ENCODE data around the gene GRM7.

Gene GRM7

DNA sequence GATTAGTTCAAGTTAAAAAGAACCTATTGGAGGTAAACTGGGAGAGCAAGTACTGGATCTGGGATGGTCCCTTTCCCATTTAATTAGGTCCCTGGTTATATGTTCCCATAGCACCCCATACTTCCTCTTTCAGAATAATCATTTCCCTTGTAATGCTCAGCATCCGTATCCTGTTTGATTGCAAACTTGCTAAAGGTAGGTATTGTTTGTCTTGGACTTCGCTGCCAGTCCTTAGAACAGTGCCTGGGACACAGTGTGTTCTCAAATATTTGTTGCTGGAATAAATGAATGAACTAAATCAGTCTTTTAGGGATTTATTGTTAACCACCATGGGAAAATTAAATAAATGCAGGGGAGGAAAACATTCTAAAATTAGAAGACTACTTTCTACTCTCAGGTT is 299.8 kb downstream of the GRM7 start:
- no peak for DNase-seq

- no peak for DNase-seq
These were observed 305.5 kb downstream of the GRM7 start for GRCh38 chr3:7166460-7166859.

DNA sequence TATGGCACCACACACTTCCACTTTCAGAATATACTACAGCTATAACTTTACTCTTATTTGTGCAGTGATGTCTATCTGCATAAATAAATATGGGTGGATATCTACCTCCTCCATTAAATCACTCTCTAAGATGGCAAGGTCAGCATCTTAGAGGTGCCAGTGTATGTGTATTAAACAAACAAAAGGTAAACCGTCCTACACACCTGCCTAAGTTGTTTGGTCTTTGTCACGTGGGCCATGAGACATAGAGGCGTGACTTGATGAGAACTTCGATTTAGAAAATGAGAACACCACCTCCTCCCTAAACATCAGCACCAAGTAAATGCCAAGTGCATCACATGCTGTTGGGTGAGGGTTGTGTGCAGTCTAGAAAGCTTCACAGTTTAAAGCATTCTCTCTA is 310.6 kb downstream of the GRM7 start:
- no peak for DNase-seq

- no peak for DNase-seq
These were observed 312.1 kb downstream of the GRM7 start for GRCh38 chr3:7172996-7173395.

GRCh38 chr3:7188551-7188950 is 327.6 kb downstream of the GRM7 start:
- no peak for DNase-seq

DNA sequence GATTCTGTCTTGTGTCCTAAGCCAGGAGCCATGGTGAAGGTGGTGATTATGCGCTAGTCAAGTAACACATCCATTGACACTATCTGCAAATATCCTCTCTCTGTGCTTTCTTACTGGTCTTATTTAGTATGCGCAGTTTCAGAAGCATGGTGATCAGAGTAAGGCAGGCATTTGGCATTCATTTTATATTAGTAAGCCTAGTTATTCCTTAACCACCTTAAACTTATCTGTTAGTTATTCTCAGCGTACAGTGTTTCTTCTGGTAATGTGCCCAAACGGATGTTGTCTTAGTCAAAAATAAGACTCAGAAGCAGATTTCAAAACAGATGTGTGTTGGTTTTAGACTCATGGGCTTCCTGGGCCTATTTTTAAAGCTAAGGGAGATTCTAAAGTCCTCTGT is 329.2 kb downstream of the GRM7 start:
- DNase-seq: no peak

- DNase-seq: no peak
These were observed 332.4 kb downstream of the GRM7 start for GRCh38 chr3:7193269-7193668.

DNA sequence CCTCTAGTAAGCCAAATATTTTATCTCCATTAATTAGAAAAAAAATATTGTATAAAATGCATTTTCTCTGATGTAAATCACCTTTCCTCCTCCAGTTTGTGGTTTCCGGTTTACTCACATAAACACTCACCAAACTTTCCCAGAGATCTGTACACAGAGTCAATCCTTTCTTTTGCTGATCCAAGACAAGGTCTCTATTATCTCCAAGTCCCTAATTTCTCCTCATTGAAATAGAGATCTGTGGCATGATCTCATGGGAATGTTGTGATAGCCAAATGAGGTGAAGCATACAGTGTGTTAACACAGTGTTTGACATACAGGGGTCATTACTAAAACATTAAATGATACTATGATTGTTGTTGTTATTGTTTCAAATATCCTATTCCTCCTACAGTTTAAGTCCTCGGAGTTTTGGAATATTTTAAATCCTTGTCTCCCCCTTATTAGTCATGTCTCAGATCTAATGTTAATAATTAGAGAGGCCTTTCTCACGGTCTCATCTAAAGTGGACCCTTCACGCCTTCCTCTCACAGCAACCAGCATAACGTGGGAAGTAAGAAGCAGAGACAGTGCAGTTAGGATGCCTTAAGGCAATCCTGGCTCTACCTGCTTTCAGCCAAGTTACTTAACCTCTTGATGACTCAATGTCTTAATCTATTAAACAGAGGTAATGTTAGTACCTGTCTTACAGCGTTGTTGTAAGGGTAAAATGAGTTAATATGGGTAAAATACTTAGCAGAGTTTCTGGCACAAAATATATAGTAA is 333.3 kb downstream of the GRM7 start:
- no peak for DNase-seq

GRCh38 chr3:7195934-7196333 is 335.0 kb downstream of the GRM7 start:
- DNase-seq: no peak

- DNase-seq: no peak
These were observed 340.9 kb downstream of the GRM7 start for GRCh38 chr3:7201784-7202183.

- no peak for DNase-seq
These were observed 343.3 kb downstream of the GRM7 start for GRCh38 chr3:7203969-7204847.

DNA sequence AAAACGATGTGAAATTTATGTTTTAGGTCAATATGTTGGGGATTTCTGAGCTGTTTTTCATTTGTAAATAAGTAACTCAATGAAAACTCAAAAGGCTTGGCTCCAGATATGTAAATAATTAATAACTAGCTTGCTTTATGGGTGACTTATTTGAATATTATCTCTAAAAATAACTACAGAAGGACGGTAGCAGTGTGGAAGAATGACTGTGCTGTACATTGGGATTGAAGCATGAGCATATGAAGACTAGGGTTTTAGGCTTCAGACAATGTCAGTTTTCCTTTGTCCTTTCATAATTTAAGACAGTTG is 343.9 kb downstream of the GRM7 start:
- no peak for DNase-seq

DNA sequence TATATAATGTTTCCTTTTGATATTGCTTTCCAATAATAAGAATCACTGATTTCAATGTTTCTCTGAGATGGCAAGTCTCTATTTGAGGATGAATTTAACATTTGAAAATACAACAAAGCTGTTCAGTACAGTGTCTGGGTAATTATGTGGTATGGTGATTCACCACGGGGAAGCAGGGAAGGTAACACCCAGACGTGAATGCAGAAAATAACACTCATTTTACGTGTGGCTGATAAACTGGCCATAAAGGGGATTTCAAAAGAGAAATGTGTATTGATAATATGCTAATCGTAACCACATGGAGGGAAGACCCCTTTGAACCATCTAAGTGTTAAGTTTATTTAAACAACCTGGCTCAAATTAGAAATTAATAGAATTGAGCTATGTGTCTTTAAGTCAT is 344.6 kb downstream of the GRM7 start:
- DNase-seq: no peak

DNA sequence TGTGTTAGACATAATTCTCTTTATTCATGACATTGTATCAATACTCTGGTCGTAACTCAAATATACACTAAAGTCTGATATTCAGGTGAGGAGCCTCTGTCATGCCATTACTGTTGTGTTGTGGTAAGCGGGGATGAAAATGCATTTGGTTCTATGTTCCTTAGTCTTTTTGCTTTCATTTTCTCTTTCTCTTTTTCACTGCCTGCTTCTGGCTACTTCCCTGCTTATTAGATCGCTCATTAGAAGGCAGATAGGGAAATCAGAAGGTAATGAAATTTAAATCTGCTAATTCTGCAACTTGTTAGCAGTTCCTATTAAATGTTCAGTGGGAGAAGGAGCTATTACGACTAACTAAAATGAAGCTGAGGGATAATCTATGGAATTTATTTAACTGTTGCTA is 345.0 kb downstream of the GRM7 start:
- no peak for DNase-seq

DNA sequence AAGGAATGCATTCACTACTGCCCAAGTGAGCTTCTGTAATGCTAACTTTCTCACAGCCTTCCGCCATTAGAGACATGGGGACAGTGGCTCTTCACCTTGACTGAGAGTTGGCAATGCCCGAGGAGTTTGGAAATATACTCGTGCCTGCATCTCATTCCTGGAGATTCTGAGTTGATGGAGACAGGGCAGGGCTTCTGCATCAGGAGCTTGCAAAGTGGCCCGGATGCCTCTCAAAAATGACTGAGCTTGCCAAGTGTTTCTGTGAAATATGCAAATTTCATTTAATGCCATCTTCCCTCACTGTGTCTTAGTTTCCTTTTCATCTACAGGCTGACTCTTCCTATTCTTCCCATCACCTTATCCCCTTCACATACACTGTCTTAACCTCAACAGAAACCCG is 346.2 kb downstream of the GRM7 start:
- DNase-seq: no peak

DNA sequence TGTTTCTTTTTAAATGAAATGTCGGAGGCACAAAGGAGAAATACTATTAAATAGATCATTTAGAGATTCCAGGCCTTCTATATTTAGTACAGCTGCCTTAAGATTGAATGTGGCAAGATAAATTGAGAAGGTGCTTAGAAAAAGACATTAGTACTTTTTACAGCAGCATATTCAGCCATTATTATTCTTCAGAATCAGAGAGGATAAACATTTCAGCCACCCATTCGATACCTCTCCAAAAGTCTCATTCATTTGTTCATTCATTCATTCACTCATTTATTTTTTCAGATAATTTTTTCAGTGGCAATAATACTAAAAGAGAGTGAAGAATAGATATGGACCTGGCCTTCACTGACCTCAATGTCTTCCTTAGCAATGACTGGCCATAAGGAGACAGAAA is 347.0 kb downstream of the GRM7 start:
- DNase-seq: no peak

DNA sequence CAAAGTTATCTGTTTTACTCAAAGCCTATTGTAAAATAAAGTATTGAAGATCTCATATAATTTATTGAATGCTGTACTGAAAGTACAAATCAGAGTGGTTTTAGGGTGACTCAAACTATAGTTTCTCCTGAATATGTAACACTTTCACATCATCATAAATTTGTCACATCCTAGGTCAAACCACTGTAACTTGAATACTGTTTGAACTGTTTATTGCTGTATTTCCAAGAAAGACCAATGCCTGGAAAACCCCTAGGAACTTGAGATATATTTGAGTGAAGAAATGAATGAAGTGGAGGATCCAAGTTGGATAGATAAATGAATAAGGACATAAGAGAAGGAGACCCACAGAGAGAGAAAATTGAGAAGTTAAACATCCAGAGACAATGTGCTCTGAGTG is 348.2 kb downstream of the GRM7 start:
- no peak for DNase-seq

DNA sequence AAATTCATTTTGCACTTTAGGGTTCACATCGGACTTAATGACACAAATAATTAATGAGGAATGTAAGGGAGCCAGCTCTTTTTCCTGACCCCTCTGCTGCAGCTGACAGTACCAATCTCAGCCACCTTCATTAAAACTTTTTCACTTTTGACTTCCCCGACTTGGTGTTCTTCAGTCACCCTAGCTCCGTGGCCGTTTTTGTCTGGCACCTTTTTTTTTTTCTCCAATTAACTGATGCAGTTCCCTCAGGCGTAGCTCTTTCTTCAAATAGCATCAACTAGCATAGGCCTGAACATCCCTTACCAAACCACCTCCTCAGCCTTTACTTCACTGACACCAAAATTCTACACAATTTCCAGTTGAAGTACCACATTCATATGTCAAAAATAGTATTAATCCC is 350.8 kb downstream of the GRM7 start:
- DNase-seq: no peak

GRCh38 chr3:7215706-7216105 is 354.8 kb downstream of the GRM7 start:
- DNase-seq: no peak

GRCh38 chr3:7226393-7226792 is 365.5 kb downstream of the GRM7 start:
- DNase-seq: no peak

DNA sequence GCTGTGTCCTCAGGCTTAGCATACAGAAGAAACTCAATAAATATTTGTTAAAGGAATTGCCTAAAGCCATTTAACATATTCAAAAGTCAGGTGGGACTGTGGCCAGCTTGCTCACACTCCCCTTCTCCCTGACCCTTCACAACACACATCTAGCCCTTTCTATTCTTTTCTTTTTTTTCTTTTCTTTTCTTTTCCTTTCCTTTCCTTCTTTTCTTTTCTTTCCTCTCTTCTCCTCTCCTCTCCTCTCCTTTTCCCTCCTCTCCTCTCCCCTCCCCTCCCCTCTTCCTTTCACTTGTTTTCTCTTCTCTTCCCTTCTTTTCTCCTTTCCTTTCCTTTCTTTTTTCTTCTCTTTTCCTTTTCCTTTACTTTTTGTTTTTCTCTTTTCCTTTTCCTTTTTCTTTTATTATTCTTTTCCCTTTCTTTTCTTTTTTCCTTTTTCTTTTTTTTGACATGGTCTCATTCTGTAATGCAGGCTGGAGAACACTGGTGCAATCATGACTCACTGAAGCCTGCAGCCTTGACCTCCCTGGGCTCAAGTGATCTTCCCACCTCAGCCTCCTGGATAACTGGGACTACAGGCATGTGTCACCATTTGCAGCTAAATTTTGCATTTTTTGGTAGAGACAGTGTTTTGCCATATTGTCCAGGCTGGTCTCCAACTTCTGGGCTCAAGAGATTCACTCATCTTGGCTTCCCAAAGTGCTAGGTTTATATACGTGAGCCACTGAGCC is 377.8 kb downstream of the GRM7 start:
- no peak for DNase-seq

DNA sequence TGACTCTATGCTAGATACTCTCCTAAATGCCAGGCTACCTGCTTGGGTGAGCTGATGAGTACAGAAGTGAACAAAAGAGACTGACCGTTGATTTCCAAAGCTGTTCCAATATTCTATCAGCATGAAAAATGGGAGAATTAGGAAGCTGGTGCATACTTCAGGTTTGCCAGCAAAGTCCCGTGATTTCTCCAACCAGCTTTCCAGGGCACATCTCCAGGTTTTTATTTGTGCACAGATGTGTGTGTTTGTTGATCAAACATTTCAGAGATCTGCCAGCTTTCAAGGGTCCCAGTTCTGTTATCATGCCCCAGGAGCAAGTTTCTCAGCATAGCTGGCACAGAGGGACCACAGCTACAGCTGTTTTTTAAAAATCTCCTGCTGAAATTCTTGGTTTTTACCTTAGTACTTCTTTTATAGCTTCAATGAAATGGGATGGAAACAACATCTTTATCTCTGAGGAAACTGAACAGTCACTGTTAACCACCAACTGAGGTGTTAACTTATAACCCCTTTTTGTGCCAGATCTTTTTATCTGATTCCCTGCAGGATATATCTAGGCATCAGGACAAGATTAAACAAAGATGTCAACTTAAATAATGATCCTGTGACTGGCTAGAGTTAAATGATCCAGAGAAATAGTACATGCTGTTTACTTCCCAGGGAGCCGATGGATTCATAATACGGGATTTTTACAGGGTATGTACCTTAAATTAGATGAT is 380.8 kb downstream of the GRM7 start:
- no peak for DNase-seq

DNA sequence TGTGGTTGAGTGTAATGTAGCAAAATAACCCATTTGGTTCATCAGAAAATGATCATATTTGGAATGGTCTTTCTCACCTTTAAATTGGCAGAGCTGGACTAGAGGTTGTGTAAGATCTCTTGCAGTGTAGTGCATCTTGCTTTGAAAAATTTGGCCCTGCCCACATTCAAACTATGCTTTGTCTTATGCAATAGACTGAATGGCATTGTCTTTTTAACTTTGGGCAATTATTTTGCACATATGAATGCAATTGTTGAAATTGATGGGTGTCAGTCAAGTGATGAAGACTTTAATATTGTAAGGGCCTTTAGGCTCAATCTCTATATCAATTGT is 381.4 kb downstream of the GRM7 start:
- DNase-seq: no peak
